GM23338 (cell line): ENCODE data around the gene PCDHGA7. TPM values are rescaled to one million over a fixed set of nuclear protein-coding genes. Genes with fewer than 3 reads are reported as not detected.
"Not testable (repeated sequence)": the region's sequence is repeated elsewhere in the genome, so short reads cannot be mapped to it uniquely, and the experiment has no call there.

Source experiments
- ATAC-seq: fragments of 200-7000 bp; cut with Tn5 transposase; 3 replicates; pipeline ENCODE4 v1.9.1; 2020
- DNase-seq: peaks from one replicate; pipeline ENCODE4 v3.0.0-alpha.2; 2015; ENCODE audit warnings: low spot score
- H2AFZ ChIP-seq: fragments of 200-600 bp; sonication (generic); 2 replicates; pipeline ENCODE4 v1.8.0; 2016; ENCODE audit warnings: antibody characterized with exemption, mild to moderate bottlenecking, moderate library complexity
- H3F3A ChIP-seq: fragments of 200-600 bp; sonication (generic); replicated peaks from 2 replicates; pipeline ENCODE4 v1.8.0; 2017; ENCODE audit warnings: antibody characterized with exemption, mixed run types, low read depth
- H3K27ac ChIP-seq: fragments of 200-600 bp; sonication (generic); 2 replicates; pipeline ENCODE4 v1.6.1; 2016; ENCODE audit warnings: low read depth
- H3K27me3 ChIP-seq: fragments of 200-600 bp; sonication (generic); 2 replicates; pipeline ENCODE4 v1.8.0; 2016; ENCODE audit warnings: mild to moderate bottlenecking, mixed run types, moderate library complexity; ENCODE audit not compliant: insufficient read depth
- H3K36me3 ChIP-seq: fragments of 200-600 bp; sonication (generic); 2 replicates; pipeline ENCODE4 v1.8.0; 2016; ENCODE audit warnings: mild to moderate bottlenecking; ENCODE audit not compliant: insufficient read depth
- H3K4me1 ChIP-seq: fragments of 200-600 bp; sonication (generic); 2 replicates; pipeline ENCODE4 v1.8.0; 2016; ENCODE audit warnings: mild to moderate bottlenecking, moderate library complexity; ENCODE audit not compliant: insufficient read depth
- H3K4me2 ChIP-seq: fragments of 200-600 bp; sonication (generic); 2 replicates; pipeline ENCODE4 v1.7.1; 2017; ENCODE audit warnings: mixed run types
- H3K4me3 ChIP-seq: fragments of 200-600 bp; sonication (generic); 2 replicates; pipeline ENCODE4 v1.6.1; 2016; ENCODE audit warnings: mixed run types
- H3K79me2 ChIP-seq: fragments of 200-600 bp; sonication (generic); replicated peaks from 2 replicates; pipeline ENCODE4 v1.8.0; 2017; ENCODE audit warnings: mild to moderate bottlenecking; ENCODE audit not compliant: insufficient read depth
- H3K9me2 ChIP-seq: fragments of 200-600 bp; sonication (generic); 2 replicates; pipeline ENCODE4 v1.8.0; 2017; ENCODE audit not compliant: insufficient read depth
- H4K20me1 ChIP-seq: fragments of 200-600 bp; sonication (generic); replicated peaks from 2 replicates; pipeline ENCODE4 v1.8.0; 2017; ENCODE audit warnings: mild to moderate bottlenecking; ENCODE audit not compliant: insufficient read depth
- H3K27ac Mint-ChIP-seq: 2 replicates; pipeline ENCODE4 v1.8.0; 2020; ENCODE audit warnings: inconsistent platforms, mild to moderate bottlenecking, moderate library complexity, mixed read lengths
- H3K27me3 Mint-ChIP-seq: 3 replicates; pipeline ENCODE4 v1.8.0; 2022; ENCODE audit warnings: low read depth, mild to moderate bottlenecking, moderate library complexity, mixed read lengths, inconsistent platforms; ENCODE audit not compliant: insufficient read depth, poor library complexity
- H3K36me3 Mint-ChIP-seq: 3 replicates; pipeline ENCODE4 v1.8.0; 2021; ENCODE audit warnings: low read depth, mild to moderate bottlenecking, inconsistent platforms, moderate library complexity, mixed read lengths
- H3K4me1 Mint-ChIP-seq: 3 replicates; pipeline ENCODE4 v1.8.0; 2020; ENCODE audit warnings: mild to moderate bottlenecking, inconsistent platforms, mixed read lengths
- H3K4me3 Mint-ChIP-seq: 3 replicates; pipeline ENCODE4 v1.8.0; 2021; ENCODE audit warnings: moderate library complexity, mild to moderate bottlenecking, inconsistent platforms, mixed read lengths
- H3K9me3 Mint-ChIP-seq: 3 replicates; pipeline ENCODE4 v1.8.0; 2020; ENCODE audit warnings: moderate library complexity, mild to moderate bottlenecking, inconsistent platforms, mixed read lengths
- CREB1 ChIP-seq: fragments of 250-450 bp; sonication (Bioruptor Pico); IDR thresholded peaks from 2 replicates; pipeline ENCODE4 v1.5.0; 2020; ENCODE audit warnings: low read depth, mild to moderate bottlenecking, moderate library complexity
- EZH2phosphoT487 ChIP-seq: fragments of 200-600 bp; sonication (generic); IDR thresholded peaks from one replicate; pipeline ENCODE4 v1.8.1; 2018; ENCODE audit warnings: antibody characterized with exemption; ENCODE audit not compliant: unreplicated experiment
- JUNB ChIP-seq: IDR thresholded peaks from one replicate; pipeline ENCODE4 v1.6.1; 2016; ENCODE audit warnings: antibody characterized with exemption; ENCODE audit not compliant: unreplicated experiment
- NANOG ChIP-seq: IDR thresholded peaks from 2 replicates; pipeline ENCODE4 v1.6.1; 2016; ENCODE audit warnings: antibody characterized with exemption, borderline replicate concordance
- POLR2AphosphoS5 ChIP-seq: IDR thresholded peaks from 2 replicates; pipeline ENCODE4 v1.6.1; 2016; ENCODE audit warnings: antibody characterized with exemption, low read depth
- polyA plus RNA-seq: library from polyadenylated mRNA; unstranded; fragments of >200 nt; fragmentation: Nextera tagmentation; extraction: Ambion mirVana; gene quantifications from 2 replicates; pipeline ENCODE4 v1.2.1, GENCODE V29; 2016
- total RNA-seq: library from RNA; depleted of rRNA; stranded (reverse); fragments of >200 nt; shearing (Covaris generic); gene quantifications from 2 replicates; pipeline ENCODE4 v1.2.3, GENCODE V29; 2014
- TF ChIP-seq, protein P1 (sequence below), 2 experiments: fragments of 200-600 bp in 1 of 2; sonication (generic) in 1 of 2; conservative IDR thresholded peaks; 2 replicates each; pipeline versions ENCODE4 v1.5.1 to v1.6.1; 2016 to 2017; ENCODE audit warnings: antibody characterized with exemption in 2 of 2, low read depth in 2 of 2, mild to moderate bottlenecking in 2 of 2, moderate library complexity in 1 of 2

PCDHGA7 gene
- total and polyA plus RNA-seq, 2 experiments from 2014 or later, result 0.44 to 4.4 TPM

DNA sequence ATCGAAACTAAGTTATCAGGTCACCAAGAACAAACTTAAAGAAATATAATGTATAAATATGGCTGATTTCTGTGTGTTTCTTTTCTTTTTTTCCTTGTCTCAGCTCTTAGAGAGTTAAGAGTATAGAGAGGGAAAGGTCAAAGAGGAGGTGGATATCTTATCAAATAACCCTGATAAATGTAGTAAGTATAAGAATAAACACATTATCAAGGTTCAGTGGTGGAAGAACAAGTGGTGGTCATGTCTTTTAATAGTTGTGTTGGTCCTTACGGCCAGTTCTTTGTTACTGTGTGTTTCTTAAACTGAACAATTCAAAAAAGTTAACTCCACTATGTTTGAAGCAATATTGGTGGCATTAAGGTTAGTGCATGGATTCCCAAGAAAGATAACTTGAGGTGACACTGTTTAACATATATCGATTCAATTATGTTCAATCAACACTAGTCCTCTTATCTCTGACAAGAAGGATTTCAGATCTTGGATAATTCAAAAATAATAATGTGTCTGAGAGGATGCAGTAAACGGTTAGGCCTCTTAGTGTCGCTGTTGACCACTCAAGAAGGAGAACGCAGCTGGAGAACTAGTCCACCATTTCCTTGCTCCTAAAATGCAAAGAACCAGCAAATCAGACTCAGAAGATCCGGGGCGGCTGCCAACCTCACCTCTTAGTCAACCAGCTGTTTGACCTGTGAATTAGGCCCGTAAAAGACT lies 39.1 kb upstream of the PCDHGA7 start, which contains the start of gene PCDHGA3 (continued):
- TF ChIP-seq JUNB, result no peak
- no peak for TF ChIP-seq EZH2phosphoT487
- TF ChIP-seq POLR2AphosphoS5, result no peak
- no peak for TF ChIP-seq CREB1 (CRISPR knock-in tag)
- TF ChIP-seq, protein P1, sequence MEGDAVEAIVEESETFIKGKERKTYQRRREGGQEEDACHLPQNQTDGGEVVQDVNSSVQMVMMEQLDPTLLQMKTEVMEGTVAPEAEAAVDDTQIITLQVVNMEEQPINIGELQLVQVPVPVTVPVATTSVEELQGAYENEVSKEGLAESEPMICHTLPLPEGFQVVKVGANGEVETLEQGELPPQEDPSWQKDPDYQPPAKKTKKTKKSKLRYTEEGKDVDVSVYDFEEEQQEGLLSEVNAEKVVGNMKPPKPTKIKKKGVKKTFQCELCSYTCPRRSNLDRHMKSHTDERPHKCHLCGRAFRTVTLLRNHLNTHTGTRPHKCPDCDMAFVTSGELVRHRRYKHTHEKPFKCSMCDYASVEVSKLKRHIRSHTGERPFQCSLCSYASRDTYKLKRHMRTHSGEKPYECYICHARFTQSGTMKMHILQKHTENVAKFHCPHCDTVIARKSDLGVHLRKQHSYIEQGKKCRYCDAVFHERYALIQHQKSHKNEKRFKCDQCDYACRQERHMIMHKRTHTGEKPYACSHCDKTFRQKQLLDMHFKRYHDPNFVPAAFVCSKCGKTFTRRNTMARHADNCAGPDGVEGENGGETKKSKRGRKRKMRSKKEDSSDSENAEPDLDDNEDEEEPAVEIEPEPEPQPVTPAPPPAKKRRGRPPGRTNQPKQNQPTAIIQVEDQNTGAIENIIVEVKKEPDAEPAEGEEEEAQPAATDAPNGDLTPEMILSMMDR (conservative IDR thresholded peaks at IDR 0.05; ENCODE audit: low read depth in 2 of 2), result peak; percentile 72 to 74

DNA sequence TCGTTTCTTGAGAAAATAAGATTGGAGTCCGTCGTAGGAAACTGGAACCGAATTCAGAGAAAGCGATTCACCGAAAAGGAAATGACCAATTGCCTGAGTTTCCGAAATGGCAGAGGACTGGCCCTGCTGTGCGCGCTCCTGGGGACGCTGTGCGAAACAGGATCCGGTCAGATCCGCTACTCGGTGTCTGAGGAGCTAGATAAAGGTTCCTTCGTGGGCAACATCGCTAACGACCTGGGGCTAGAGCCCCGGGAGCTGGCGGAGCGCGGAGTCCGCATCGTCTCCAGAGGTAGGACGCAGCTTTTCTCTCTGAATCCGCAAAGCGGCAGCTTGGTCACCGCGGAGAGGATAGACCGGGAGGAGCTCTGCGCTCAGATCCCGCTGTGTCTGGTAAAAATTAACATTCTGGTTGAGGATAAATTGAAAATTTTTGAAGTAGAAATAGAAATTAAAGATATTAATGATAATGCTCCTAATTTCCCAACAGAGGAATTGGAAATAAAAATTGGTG lies 38.5 kb upstream of the PCDHGA7 start:
- DNase-seq (no peak), ATAC-seq (no peak)
- Histone ChIP-seq H3K27ac (no peak overlapping the region), H3F3A (no peaks in the 10 kb centered on the region), H4K20me1 (no peaks in the 10 kb centered on the region), H3K27me3 (no peaks in the 10 kb centered on the region), H3K36me3 (no peaks in the 10 kb centered on the region), H3K4me3 (no peak overlapping the region), H3K4me2 (no peak overlapping the region), H2AFZ (peak overlapping the region; percentile 66; the same call in 1 of the 2 replicates), H3K4me1 (no peaks in the 10 kb centered on the region), H3K79me2 (no peaks in the 10 kb centered on the region), H3K9me2 (no peaks in the 10 kb centered on the region)
- no peak for TF ChIP-seq CREB1 (CRISPR knock-in tag)
- TF ChIP-seq, protein P1 (conservative IDR thresholded peaks at IDR 0.05; ENCODE audit: low read depth in 2 of 2), result 0 out of 4 replicates have a peak, but pooled peaks of 1 of the 2 experiments have one; percentile 8
- Mint-ChIP-seq H3K27ac (no peak overlapping the region), H3K4me3 (no peak overlapping the region), H3K9me3 (peaks cover 70% of the 10 kb centered on the region), H3K27me3 (peaks cover 2% of the 10 kb centered on the region), H3K4me1 (no peaks in the 10 kb centered on the region; the same call in 2 of the 3 replicates), H3K36me3 (peaks cover 34% of the 10 kb centered on the region)

- H4K20me1 ChIP-seq, result no peaks in the 10 kb centered on the region
- no peaks in the 10 kb centered on the region for H3K27me3 ChIP-seq
- H3K4me1 ChIP-seq, result no peaks in the 10 kb centered on the region
- peaks cover 64% of the 10 kb centered on the region for H3K9me3 Mint-ChIP-seq
- H3K79me2 ChIP-seq, result no peaks in the 10 kb centered on the region
- H3F3A ChIP-seq, result no peaks in the 10 kb centered on the region
- H2AFZ ChIP-seq, result no peak overlapping the region
- TF ChIP-seq NANOG, result no peak
- TF ChIP-seq, protein P1 (conservative IDR thresholded peaks at IDR 0.05; ENCODE audit: low read depth in 2 of 2), result peak; percentile 28 to 46; a peak in 2 of 4 replicates
- peaks cover 7% of the 10 kb centered on the region for H3K27me3 Mint-ChIP-seq
- H3K27ac ChIP-seq, result no peak overlapping the region
- ATAC-seq (no peak), DNase-seq (no peak)
- H3K4me3 Mint-ChIP-seq, result no peak overlapping the region; the same call in 2 of the 3 replicates
- H3K4me2 ChIP-seq, result no peak overlapping the region
- no peaks in the 10 kb centered on the region for H3K36me3 ChIP-seq
- no peak overlapping the region for H3K4me3 ChIP-seq
- H3K27ac Mint-ChIP-seq, result no peak overlapping the region
- peaks cover 2% of the 10 kb centered on the region; the same call in 2 of the 3 replicates for H3K4me1 Mint-ChIP-seq
- H3K9me2 ChIP-seq, result no peaks in the 10 kb centered on the region
- H3K36me3 Mint-ChIP-seq, result peaks cover 36% of the 10 kb centered on the region
Measured at GRCh38 chr5:141345327-141345726, 37.2 kb upstream of the PCDHGA7 start.

DNA sequence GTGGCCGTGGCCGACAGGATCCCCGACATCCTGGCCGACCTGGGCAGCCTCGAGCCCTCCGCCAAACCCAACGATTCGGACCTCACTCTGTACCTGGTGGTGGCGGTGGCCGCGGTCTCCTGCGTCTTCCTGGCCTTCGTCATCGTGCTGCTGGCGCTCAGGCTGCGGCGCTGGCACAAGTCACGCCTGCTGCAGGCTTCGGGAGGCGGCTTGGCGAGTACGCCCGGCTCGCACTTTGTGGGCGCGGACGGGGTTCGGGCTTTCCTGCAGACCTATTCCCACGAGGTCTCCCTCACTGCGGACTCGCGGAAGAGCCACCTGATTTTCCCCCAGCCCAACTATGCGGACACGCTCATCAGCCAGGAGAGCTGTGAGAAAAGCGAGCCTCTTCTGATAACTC lies 36.5 kb upstream of the PCDHGA7 start:
- not testable (repeated sequence) for H3F3A ChIP-seq, ATAC-seq, H3K79me2 ChIP-seq, H3K4me3 ChIP-seq, H3K4me1 Mint-ChIP-seq, H3K4me2 ChIP-seq, H3K36me3 ChIP-seq, H3K4me3 Mint-ChIP-seq, H3K27me3 Mint-ChIP-seq, H3K27me3 ChIP-seq, H3K4me1 ChIP-seq, H2AFZ ChIP-seq, DNase-seq, H3K9me2 ChIP-seq, H3K27ac Mint-ChIP-seq, H4K20me1 ChIP-seq, H3K27ac ChIP-seq
- H3K36me3 Mint-ChIP-seq, result peaks cover 42% of the 10 kb centered on the region
- peaks cover 66% of the 10 kb centered on the region for H3K9me3 Mint-ChIP-seq
